ENCODE data around the gene FHIP1B.
"Not testable (repeated sequence)": the region's sequence is repeated elsewhere in the genome, so short reads cannot be mapped to it uniquely, and the experiment has no call there.

Gene FHIP1B

GRCh38 chr11:6249770-6250555, 15.5 kb upstream of the FHIP1B start:
- no peaks in the 10 kb centered on the region for H3K36me3 Mint-ChIP-seq
- H3K4me3 Mint-ChIP-seq: no peak overlapping the region
- H3K27me3 Mint-ChIP-seq: no peaks in the 10 kb centered on the region
- no peaks in the 10 kb centered on the region for H3K4me1 Mint-ChIP-seq
- H3K9me3 Mint-ChIP-seq: no peaks in the 10 kb centered on the region
- ATAC-seq: no peak
- H3K27ac Mint-ChIP-seq: no peak overlapping the region

GRCh38 chr11:6248897-6249296, 14.5 kb upstream of the FHIP1B start:
- H3K36me3 Mint-ChIP-seq, H3K27ac Mint-ChIP-seq, H3K4me3 Mint-ChIP-seq, ATAC-seq, H3K4me1 Mint-ChIP-seq, H3K27me3 Mint-ChIP-seq, H3K9me3 Mint-ChIP-seq: not testable (repeated sequence)

- Mint-ChIP-seq H3K4me1 (no peaks in the 10 kb centered on the region), H3K36me3 (no peaks in the 10 kb centered on the region), H3K27me3 (peaks cover 7% of the 10 kb centered on the region), H3K4me3 (no peak overlapping the region), H3K9me3 (no peaks in the 10 kb centered on the region), H3K27ac (no peak overlapping the region)
- ATAC-seq: no peak
Observed at GRCh38 chr11:6248248-6248647, 13.8 kb upstream of the FHIP1B start.

GRCh38 chr11:6245536-6245935, 11.1 kb upstream of the FHIP1B start:
- Mint-ChIP-seq H3K4me1 (no peaks in the 10 kb centered on the region), H3K4me3 (no peak overlapping the region), H3K9me3 (no peaks in the 10 kb centered on the region), H3K27me3 (peaks cover 17% of the 10 kb centered on the region), H3K27ac (no peak overlapping the region), H3K36me3 (no peaks in the 10 kb centered on the region)
- ATAC-seq: no peak

- H3K9me3 Mint-ChIP-seq: no peaks in the 10 kb centered on the region
- H3K27me3 Mint-ChIP-seq: peaks cover 22% of the 10 kb centered on the region
- no peaks in the 10 kb centered on the region for H3K36me3 Mint-ChIP-seq
- H3K4me1 Mint-ChIP-seq: no peaks in the 10 kb centered on the region
- no peak overlapping the region for H3K27ac Mint-ChIP-seq
- no peak overlapping the region for H3K4me3 Mint-ChIP-seq
- no peak for ATAC-seq
Observed at GRCh38 chr11:6241316-6241715, 6.9 kb upstream of the FHIP1B start.

GRCh38 chr11:6240781-6241180, 6.3 kb upstream of the FHIP1B start:
- Mint-ChIP-seq H3K9me3 (no peaks in the 10 kb centered on the region), H3K4me1 (no peaks in the 10 kb centered on the region), H3K36me3 (no peaks in the 10 kb centered on the region), H3K27ac (no peak overlapping the region), H3K4me3 (no peak overlapping the region), H3K27me3 (peaks cover 22% of the 10 kb centered on the region)
- no peak for ATAC-seq

DNA sequence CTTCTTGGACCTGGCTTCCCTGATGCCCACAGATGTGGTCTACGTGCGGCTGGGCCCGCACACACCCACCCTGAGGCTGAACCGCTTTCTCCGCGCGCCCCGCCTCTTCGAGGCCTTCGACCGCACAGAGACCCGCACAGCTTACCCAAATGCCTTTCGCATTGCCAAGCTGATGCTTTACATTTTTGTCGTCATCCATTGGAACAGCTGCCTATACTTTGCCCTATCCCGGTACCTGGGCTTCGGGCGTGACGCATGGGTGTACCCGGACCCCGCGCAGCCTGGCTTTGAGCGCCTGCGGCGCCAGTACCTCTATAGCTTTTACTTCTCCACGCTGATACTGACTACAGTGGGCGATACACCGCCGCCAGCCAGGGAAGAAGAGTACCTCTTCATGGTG, 5.7 kb upstream of the FHIP1B start:
- Mint-ChIP-seq H3K9me3 (no peaks in the 10 kb centered on the region), H3K27me3 (peaks cover 22% of the 10 kb centered on the region), H3K36me3 (no peaks in the 10 kb centered on the region), H3K4me3 (no peak overlapping the region), H3K4me1 (peaks cover 5% of the 10 kb centered on the region), H3K27ac (no peak overlapping the region)
- ATAC-seq: no peak

GRCh38 chr11:6238902-6239301, 4.5 kb upstream of the FHIP1B start, which contains the start of gene CNGA4:
Gene CNGA4 (plus strand): TSS chr11:6239089. CDS start chr11:6239207, 118 bp downstream.
- no peaks in the 10 kb centered on the region for H3K9me3 Mint-ChIP-seq
- peaks cover 22% of the 10 kb centered on the region for H3K27me3 Mint-ChIP-seq

DNA sequence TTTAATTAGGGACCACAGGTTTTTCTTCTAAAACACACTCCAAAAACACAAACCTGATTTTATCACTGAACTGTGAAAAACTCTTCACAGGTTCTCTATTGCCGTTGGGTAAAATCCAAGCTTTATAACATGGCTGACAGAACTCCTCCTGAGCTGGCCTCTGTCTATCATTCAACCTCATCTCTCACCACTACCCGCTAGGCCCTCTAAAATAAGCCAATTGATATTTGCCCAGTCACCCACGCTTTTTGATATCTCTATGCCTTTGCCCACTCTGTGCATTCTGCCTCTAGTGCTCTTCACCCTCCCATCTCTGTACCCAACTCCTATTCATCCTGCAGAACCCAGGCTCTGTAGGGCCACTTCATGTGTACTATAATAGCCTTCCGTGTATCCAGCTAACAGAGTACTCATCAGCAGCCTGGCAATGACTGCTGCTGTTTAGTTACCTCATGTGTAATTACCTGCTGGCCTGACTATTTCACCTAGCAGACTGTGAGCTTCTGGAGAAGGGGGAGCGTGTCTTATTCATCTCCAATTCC, 3.4 kb upstream of the FHIP1B start:
- no peak overlapping the region for H3K4me3 Mint-ChIP-seq
- peaks cover 13% of the 10 kb centered on the region for H3K27me3 Mint-ChIP-seq
- no peak for ATAC-seq
- H3K9me3 Mint-ChIP-seq: no peaks in the 10 kb centered on the region
- H3K4me1 Mint-ChIP-seq: peaks cover 19% of the 10 kb centered on the region
- no peaks in the 10 kb centered on the region for H3K36me3 Mint-ChIP-seq
- H3K27ac Mint-ChIP-seq: no peak overlapping the region

More at GRCh38 chr11:6238902-6239301, 4.5 kb upstream of the FHIP1B start, which contains the start of gene CNGA4:
- Mint-ChIP-seq H3K4me1 (peaks cover 12% of the 10 kb centered on the region), H3K4me3 (no peak within 1 kb of the TSS), H3K36me3 (no peaks in the 10 kb centered on the region), H3K27ac (no peak within 1 kb of the TSS)
- ATAC-seq: no peak

DNA sequence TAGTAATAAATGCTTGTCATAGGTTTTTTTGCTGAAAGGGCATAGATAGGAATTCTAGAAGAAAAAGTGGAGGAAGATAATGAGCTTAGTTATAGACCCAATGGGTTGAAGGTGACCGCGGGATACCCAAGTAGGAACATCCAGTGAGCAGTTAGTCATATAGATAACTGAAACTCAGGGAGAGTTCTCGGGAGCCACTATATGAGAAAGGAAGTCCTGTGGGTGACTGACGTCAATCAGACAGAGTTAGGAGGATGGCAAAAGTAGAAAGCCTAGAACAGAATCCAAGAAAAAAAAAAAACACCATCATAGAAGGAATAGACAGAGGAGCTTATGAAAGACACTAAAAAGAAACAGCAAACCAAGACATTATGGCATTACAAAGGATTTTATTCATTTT, 2.8 kb upstream of the FHIP1B start:
- H3K27ac Mint-ChIP-seq: no peak overlapping the region
- H3K9me3 Mint-ChIP-seq: no peaks in the 10 kb centered on the region
- ATAC-seq: no peak
- H3K27me3 Mint-ChIP-seq: peaks cover 13% of the 10 kb centered on the region
- peaks cover 19% of the 10 kb centered on the region for H3K4me1 Mint-ChIP-seq
- no peaks in the 10 kb centered on the region for H3K36me3 Mint-ChIP-seq
- H3K4me3 Mint-ChIP-seq: no peak overlapping the region

DNA sequence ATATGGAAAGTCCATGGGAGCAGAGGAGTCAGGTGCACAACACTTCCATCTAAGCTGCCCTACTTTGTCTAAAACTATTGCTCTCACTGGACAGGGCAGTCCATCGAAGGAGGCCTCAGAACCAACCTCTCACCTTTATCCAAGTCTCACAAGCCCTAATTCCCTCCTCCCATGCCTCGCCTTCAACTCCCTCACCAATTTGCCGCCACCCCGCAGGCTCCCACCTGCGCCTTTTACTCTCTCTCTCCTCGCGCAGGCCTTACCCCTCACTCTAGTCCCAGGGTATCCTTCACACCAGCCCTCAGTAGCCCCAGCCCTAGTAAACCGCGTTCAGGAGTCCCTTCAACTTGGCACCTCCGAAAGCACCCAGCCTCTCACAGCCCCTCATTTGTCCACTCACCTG, 451 bp downstream of the FHIP1B start:
- Mint-ChIP-seq H3K4me3 (peak overlapping the region; percentile 91), H3K9me3 (no peaks in the 10 kb centered on the region), H3K36me3 (peaks cover 8% of the 10 kb centered on the region), H3K4me1 (peaks cover 40% of the 10 kb centered on the region), H3K27ac (peak overlapping the region; percentile 87), H3K27me3 (no peaks in the 10 kb centered on the region)
- ATAC-seq: no peak

GRCh38 chr11:6232899-6233298, 1.5 kb downstream of the FHIP1B start:
- Mint-ChIP-seq H3K4me1 (peaks cover 44% of the 10 kb centered on the region), H3K36me3 (peaks cover 13% of the 10 kb centered on the region), H3K27ac (no peak overlapping the region), H3K9me3 (no peaks in the 10 kb centered on the region), H3K4me3 (peak overlapping the region; percentile 19), H3K27me3 (no peaks in the 10 kb centered on the region)
- no peak for ATAC-seq

DNA sequence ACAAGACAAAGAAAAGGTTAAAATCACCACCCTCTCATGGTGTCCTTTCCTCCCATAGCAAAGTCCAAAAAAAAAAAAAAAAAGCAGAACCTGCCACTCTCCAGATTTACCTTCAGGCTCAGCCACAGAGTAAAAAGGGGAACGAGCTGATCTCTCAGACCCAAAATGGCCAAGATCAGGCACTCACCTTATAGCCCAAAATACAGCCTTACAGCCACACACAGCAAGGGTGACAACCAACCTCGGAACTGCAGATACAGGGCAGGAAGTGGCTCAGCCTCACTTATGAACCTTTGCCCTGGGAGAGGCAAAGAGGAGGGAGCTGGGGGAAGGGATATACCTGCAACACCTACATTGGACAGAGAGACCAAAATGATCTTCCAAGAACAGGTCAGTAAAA, 4.5 kb downstream of the FHIP1B start:
- H3K4me1 Mint-ChIP-seq: peaks cover 67% of the 10 kb centered on the region
- H3K27ac Mint-ChIP-seq: no peak overlapping the region
- H3K27me3 Mint-ChIP-seq: no peaks in the 10 kb centered on the region
- H3K9me3 Mint-ChIP-seq: no peaks in the 10 kb centered on the region
- H3K4me3 Mint-ChIP-seq: no peak overlapping the region
- no peak for ATAC-seq
- peaks cover 29% of the 10 kb centered on the region for H3K36me3 Mint-ChIP-seq

GRCh38 chr11:6228520-6228919, 5.9 kb downstream of the FHIP1B start:
- H3K27ac Mint-ChIP-seq: no peak overlapping the region
- peaks cover 61% of the 10 kb centered on the region for H3K4me1 Mint-ChIP-seq
- H3K9me3 Mint-ChIP-seq: no peaks in the 10 kb centered on the region
- no peak overlapping the region for H3K4me3 Mint-ChIP-seq
- ATAC-seq: no peak
- peaks cover 42% of the 10 kb centered on the region for H3K36me3 Mint-ChIP-seq
- H3K27me3 Mint-ChIP-seq: no peaks in the 10 kb centered on the region

DNA sequence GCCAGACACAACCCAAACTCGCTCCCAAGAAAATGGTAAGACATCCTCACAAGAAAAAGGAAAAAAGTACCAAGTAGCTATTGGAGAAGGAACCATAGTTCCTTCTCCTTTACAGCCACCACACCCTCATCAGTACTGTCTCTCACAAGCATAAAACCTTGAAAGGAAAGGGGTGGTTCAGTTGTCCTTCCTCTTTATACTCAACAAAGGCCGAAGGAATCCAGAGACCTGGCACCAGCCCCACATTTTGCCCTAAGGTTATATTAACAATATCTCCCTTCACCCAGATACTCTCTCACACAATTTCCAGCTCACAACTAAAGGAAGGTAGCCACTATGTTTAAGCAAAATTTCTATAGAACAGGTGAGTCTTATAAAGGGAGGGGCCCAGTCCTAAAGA, 8.5 kb downstream of the FHIP1B start:
- Mint-ChIP-seq H3K9me3 (no peaks in the 10 kb centered on the region), H3K4me1 (peaks cover 56% of the 10 kb centered on the region), H3K36me3 (peaks cover 62% of the 10 kb centered on the region), H3K27me3 (no peaks in the 10 kb centered on the region), H3K4me3 (no peak overlapping the region), H3K27ac (no peak overlapping the region)
- no peak for ATAC-seq

DNA sequence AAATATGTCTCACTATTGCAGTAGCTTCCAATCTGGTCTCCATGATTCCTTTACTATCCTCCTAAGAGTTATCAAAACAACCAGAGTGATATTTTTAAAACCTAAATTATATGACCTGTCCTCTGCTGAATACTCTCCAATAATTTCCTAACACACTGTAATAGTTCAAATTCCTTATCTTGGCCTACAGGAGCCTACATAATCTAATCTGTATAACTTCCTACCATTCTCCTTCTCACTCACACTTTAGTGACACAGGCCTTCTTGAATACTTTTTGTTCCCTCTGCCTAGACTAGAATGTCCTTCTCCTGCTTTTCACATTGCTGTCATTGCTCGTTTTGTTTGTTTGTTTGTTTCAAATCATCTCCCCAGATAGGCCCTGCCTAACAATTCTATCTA, 9.4 kb downstream of the FHIP1B start:
- ATAC-seq: no peak
- H3K27ac Mint-ChIP-seq: no peak overlapping the region
- H3K9me3 Mint-ChIP-seq: no peaks in the 10 kb centered on the region
- H3K27me3 Mint-ChIP-seq: no peaks in the 10 kb centered on the region
- peaks cover 48% of the 10 kb centered on the region for H3K4me1 Mint-ChIP-seq
- peaks cover 68% of the 10 kb centered on the region for H3K36me3 Mint-ChIP-seq
- H3K4me3 Mint-ChIP-seq: no peak overlapping the region

Data from stimulated activated memory B cell treated with anti-CD40 and anti-IgM and Interleukin-4, amounts not matched to agents 10 μg/mL and 1 μg/mL and 100 μg/mL, for 72 hours (primary cell).